Left ventricle myocardium inferior (tissue), 1 donor: Measurements from ENCODE around the gene BTLA. TPM values are rescaled to one million over a fixed set of nuclear protein-coding genes. Genes with fewer than 3 reads are reported as not detected.

Source experiments
- DNase-seq: peaks from one replicate; pipeline ENCODE4 v3.0.0-alpha.2; 2020
- H3K27ac ChIP-seq: fragments of 200-600 bp; replicated peaks from 2 replicates; pipeline ENCODE4 v1.8.0; 2021
- H3K27me3 ChIP-seq: fragments of 200-600 bp; 2 replicates; pipeline ENCODE4 v1.8.0; 2021; ENCODE audit warnings: low read depth
- H3K36me3 ChIP-seq: fragments of 200-600 bp; 2 replicates; pipeline ENCODE4 v1.8.0; 2021
- H3K4me1 ChIP-seq: fragments of 200-600 bp; 2 replicates; pipeline ENCODE4 v1.8.0; 2021
- H3K4me3 ChIP-seq: fragments of 200-600 bp; 2 replicates; pipeline ENCODE4 v1.8.0; 2021; ENCODE audit warnings: mild to moderate bottlenecking, moderate library complexity
- H3K9me3 ChIP-seq: fragments of 200-600 bp; replicated peaks from 2 replicates; pipeline ENCODE4 v1.8.0; 2021
- CTCF ChIP-seq: fragments of 200-600 bp; IDR thresholded peaks from 2 replicates; pipeline ENCODE4 v1.8.0; 2021; ENCODE audit warnings: antibody characterized with exemption, mild to moderate bottlenecking, borderline replicate concordance
- intact Hi-C: fragments of 100-400 bp; cut with micrococcal nuclease; formaldehyde crosslinking; loops from one replicate; pipeline ENCODE4 v1.11.0; 2022
- total RNA-seq: library from RNA; stranded (reverse); fragmentation: NEBNext Ultra II Directional; extraction: Animal tissue kit (Norgen Biotek cat#: 25700); gene quantifications from one replicate; pipeline ENCODE4 v1.2.1, GENCODE V29; 2021
- donor health status: DM: no; HTN: yes; CAD: no; lungs with severe emphysema.

BTLA gene
- total RNA-seq, 1 donor from 2014 or later = not detected

GRCh38 chr3:112476346-112476745, 22.9 kb downstream of the BTLA start:
- DNase-seq = no peak
- intact Hi-C loops = no loop called here
- Histone ChIP-seq H3K36me3 (no peaks in the 10 kb centered on the region), H3K4me3 (no peak overlapping the region), H3K27me3 (no peaks in the 10 kb centered on the region), H3K9me3 (no peaks in the 10 kb centered on the region), H3K4me1 (peaks cover 3% of the 10 kb centered on the region), H3K27ac (no peak overlapping the region)
- TF ChIP-seq CTCF = no peak

DNA sequence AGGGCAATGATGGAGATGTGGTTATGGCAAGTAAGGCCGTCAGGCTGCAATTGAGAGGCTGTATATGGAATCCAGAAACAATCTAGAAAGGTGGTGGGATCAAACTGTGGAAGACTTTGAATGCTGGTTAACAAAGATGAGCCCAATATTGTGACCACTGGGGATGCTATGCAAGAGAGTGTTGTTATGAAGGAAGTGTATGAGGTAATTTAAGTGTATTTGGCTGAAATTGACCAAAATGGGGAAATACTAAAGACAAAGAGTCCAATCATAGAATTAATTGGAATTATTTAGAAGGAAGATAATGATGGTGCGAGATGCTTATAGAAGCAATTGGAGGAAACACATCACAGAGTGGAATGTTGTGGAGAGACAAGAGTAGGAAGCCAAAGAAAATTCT, 24.5 kb downstream of the BTLA start:
- Histone ChIP-seq H3K27ac (no peak overlapping the region), H3K9me3 (no peaks in the 10 kb centered on the region), H3K4me1 (peaks cover 3% of the 10 kb centered on the region), H3K4me3 (no peak overlapping the region), H3K36me3 (no peaks in the 10 kb centered on the region), H3K27me3 (no peaks in the 10 kb centered on the region)
- TF ChIP-seq CTCF = no peak
- DNase-seq = no peak
- intact Hi-C loops = no loop called here

DNA sequence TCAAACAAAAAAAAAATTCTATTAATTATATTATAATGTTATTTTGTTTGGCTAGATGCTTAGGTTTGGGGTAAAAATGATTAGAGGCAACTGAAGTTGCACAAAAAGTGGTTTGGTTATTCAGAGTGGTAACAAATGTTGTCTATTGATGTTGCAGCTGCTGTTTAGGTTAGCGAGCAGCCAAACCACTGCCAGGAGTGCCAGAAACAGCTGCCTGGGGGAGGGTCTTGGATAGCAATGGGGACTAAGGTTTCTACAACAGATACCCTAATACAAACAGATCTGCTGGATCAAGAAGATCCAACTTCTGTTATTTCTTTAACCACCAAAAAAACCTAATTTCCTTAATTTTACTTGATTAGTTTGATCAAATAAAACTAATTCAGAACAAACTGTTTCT, 26.6 kb downstream of the BTLA start:
- Histone ChIP-seq H3K27ac (no peak overlapping the region), H3K27me3 (no peaks in the 10 kb centered on the region), H3K4me1 (peaks cover 3% of the 10 kb centered on the region), H3K9me3 (no peaks in the 10 kb centered on the region), H3K4me3 (no peak overlapping the region), H3K36me3 (no peaks in the 10 kb centered on the region)
- no peak for TF ChIP-seq CTCF
- DNase-seq = no peak
- intact Hi-C loops = no loop called here

GRCh38 chr3:112471596-112472325, 27.5 kb downstream of the BTLA start:
- no peaks in the 10 kb centered on the region for H3K9me3 ChIP-seq
- intact Hi-C loops = no loop called here

GRCh38 chr3:112470788-112471187, 28.5 kb downstream of the BTLA start:
- H3K27me3 ChIP-seq = no peaks in the 10 kb centered on the region

More at GRCh38 chr3:112471596-112472325, 27.5 kb downstream of the BTLA start:
- Histone ChIP-seq H3K4me3 (no peak overlapping the region), H3K27ac (no peak overlapping the region), H3K4me1 (peaks cover 3% of the 10 kb centered on the region), H3K36me3 (no peaks in the 10 kb centered on the region), H3K27me3 (no peaks in the 10 kb centered on the region)
- no peak for TF ChIP-seq CTCF
- DNase-seq = no peak

More at GRCh38 chr3:112470788-112471187, 28.5 kb downstream of the BTLA start:
- intact Hi-C loops = no loop called here
- Histone ChIP-seq H3K4me1 (peaks cover 3% of the 10 kb centered on the region), H3K9me3 (no peaks in the 10 kb centered on the region), H3K27ac (no peak overlapping the region), H3K36me3 (no peaks in the 10 kb centered on the region), H3K4me3 (no peak overlapping the region)
- no peak for DNase-seq
- TF ChIP-seq CTCF = no peak
